GM12878 (cell line): ENCODE measurements around the gene WDR59. TPM values are rescaled to one million over a fixed set of nuclear protein-coding genes. Genes with fewer than 3 reads are reported as not detected.

ENCODE experiments used
- CUX1 ChIP-seq: IDR thresholded peaks from 2 replicates; pipeline ENCODE4 v1.6.1; 2012; ENCODE audit warnings: improper control_type of control experiment, low read depth, low read length; ENCODE audit not compliant: insufficient replicate concordance
- EZH2 ChIP-seq: IDR thresholded peaks from 2 replicates; pipeline ENCODE4 v1.6.1; 2012; ENCODE audit warnings: low read depth, mild to moderate bottlenecking, control low read depth, inconsistent platforms, low read length, borderline replicate concordance; ENCODE audit not compliant: control insufficient read depth
- IRF5 ChIP-seq: fragments of 450-650 bp; IDR thresholded peaks from 2 replicates; pipeline ENCODE4 v1.6.1; 2017; ENCODE audit warnings: borderline replicate concordance
- MYB ChIP-seq: fragments of 150-350 bp; IDR thresholded peaks from 2 replicates; pipeline ENCODE4 v1.6.1; 2014; ENCODE audit warnings: mild to moderate bottlenecking, low read depth, low read length, borderline replicate concordance
- NFXL1 ChIP-seq: fragments of 450-650 bp; IDR thresholded peaks from 2 replicates; pipeline ENCODE4 v1.6.1; 2017; ENCODE audit warnings: antibody characterized with exemption, mild to moderate bottlenecking, borderline replicate concordance
- PKNOX1 ChIP-seq: fragments of 450-650 bp; IDR thresholded peaks from 2 replicates; pipeline ENCODE4 v1.6.1; 2016; ENCODE audit warnings: mild to moderate bottlenecking
- RFX5 ChIP-seq: IDR thresholded peaks from 2 replicates; pipeline ENCODE4 v1.6.1; 2011; ENCODE audit warnings: low read depth, low read length, improper control_type of control experiment
- SIN3A ChIP-seq: IDR thresholded peaks from 2 replicates; pipeline ENCODE4 v1.6.1; 2012; ENCODE audit warnings: low read depth, low read length, improper control_type of control experiment
- SMAD5 ChIP-seq: IDR thresholded peaks from 2 replicates; pipeline ENCODE4 v1.6.1; 2016; ENCODE audit warnings: antibody characterized with exemption, low read depth
- SUPT20H ChIP-seq: IDR thresholded peaks from 2 replicates; pipeline ENCODE4 v1.6.1; 2011; ENCODE audit warnings: low read depth, mild to moderate bottlenecking, low read length, moderate library complexity, borderline replicate concordance; ENCODE audit not compliant: control insufficient read depth
- TCF3 ChIP-seq: IDR thresholded peaks from 2 replicates; pipeline ENCODE4 v1.6.1; 2012; ENCODE audit warnings: low read depth, mild to moderate bottlenecking, low read length, borderline replicate concordance; ENCODE audit not compliant: insufficient read depth
- polyA plus RNA-seq, 11 experiments: library from polyadenylated mRNA; depleted of rRNA in 4 of 11; unstranded in 6 of 11; stranded (reverse) in 5 of 11; fragments of >200 nt; fragmentation: Nextera tagmentation in 4 of 11; fragmentation: Illumina TruSeq in 1 of 11; extraction: Ambion mirVana in 4 of 11; extraction: Trizol in 1 of 11; gene quantifications; 1 replicate in 1 of 11; 2 replicates in 10 of 11; pipeline versions ENCODE4 v1.2.1 to v1.2.3, GENCODE V29; 2011 to 2016; ENCODE audit warnings: inconsistent platforms in 2 of 11, missing spikeins in 2 of 11, low read depth in 1 of 11
- total RNA-seq, 4 experiments: library from RNA; depleted of rRNA in 3 of 4; stranded (reverse); fragments of >200 nt in 3 of 4; fragmentation: Illumina TruSeq in 1 of 4; extraction: Trizol in 1 of 4; gene quantifications; 2 replicates each; pipeline versions ENCODE4 v1.2.1 to v1.2.3, GENCODE V29; 2013 to 2021

The WDR59 gene
- total and polyA plus RNA-seq, 10 of the 15 experiments (the other 5 are each of a cell fraction or from before 2014, with no cell fraction given): 9.7 to 78.4 (median 24.5) TPM

- no peak for TF ChIP-seq TCF3
- no peak for TF ChIP-seq SIN3A
- no peak for TF ChIP-seq CUX1
- no peak for TF ChIP-seq SMAD5
- TF ChIP-seq NFXL1: no peak
- TF ChIP-seq RFX5: no peak
- no peak for TF ChIP-seq EZH2
- no peak for TF ChIP-seq IRF5
- no peak for TF ChIP-seq SUPT20H
- no peak for TF ChIP-seq MYB
- no peak for TF ChIP-seq PKNOX1
Measured at GRCh38 chr16:75000481-75001081, 15.7 kb upstream of the WDR59 start (continued).
